Measurements from ENCODE around the gene SMIM35. TPM values are rescaled to one million over a fixed set of nuclear protein-coding genes. Genes with fewer than 3 reads are reported as not detected.

Gene SMIM35
- total RNA-seq, 3 donors from 2014 or later = not detected

- H3K4me1 ChIP-seq = no peaks in the 10 kb centered on the region
- no peak overlapping the region for H3K27ac ChIP-seq
- no peak for TF ChIP-seq POLR2AphosphoS5 (IDR thresholded peaks at IDR 0.05)
- no peak for TF ChIP-seq POLR2A (IDR thresholded peaks at IDR 0.05)
- no peaks in the 10 kb centered on the region for H3K9me3 ChIP-seq
- intact Hi-C loops (cut with DNase I; ENCODE audit: low total_unique reads) = no loop called here
- H3K27me3 ChIP-seq = no peaks in the 10 kb centered on the region
- no peaks in the 10 kb centered on the region for H3K36me3 ChIP-seq
- no peak overlapping the region for H3K4me3 ChIP-seq
- DNase-seq (ENCODE audit: low spot score in 2 of 2) = no peak
Measured at GRCh38 chr11:118000067-118000849, 86.5 kb downstream of the SMIM35 start.

- no peak overlapping the region for H3K27ac ChIP-seq
- H3K4me1 ChIP-seq = no peaks in the 10 kb centered on the region
- H3K36me3 ChIP-seq = no peaks in the 10 kb centered on the region
- H3K27me3 ChIP-seq = no peaks in the 10 kb centered on the region
- intact Hi-C loops (cut with DNase I; ENCODE audit: low total_unique reads) = no loop called here
- H3K4me3 ChIP-seq = no peak overlapping the region
- no peaks in the 10 kb centered on the region for H3K9me3 ChIP-seq
- DNase-seq (ENCODE audit: low spot score in 2 of 2) = no peak
- TF ChIP-seq CTCF (IDR thresholded peaks at IDR 0.05) (no peak), POLR2A (IDR thresholded peaks at IDR 0.05) (no peak), POLR2AphosphoS5 (IDR thresholded peaks at IDR 0.05) (no peak)
Measured at GRCh38 chr11:117999354-117999993, 87.3 kb downstream of the SMIM35 start.

DNA sequence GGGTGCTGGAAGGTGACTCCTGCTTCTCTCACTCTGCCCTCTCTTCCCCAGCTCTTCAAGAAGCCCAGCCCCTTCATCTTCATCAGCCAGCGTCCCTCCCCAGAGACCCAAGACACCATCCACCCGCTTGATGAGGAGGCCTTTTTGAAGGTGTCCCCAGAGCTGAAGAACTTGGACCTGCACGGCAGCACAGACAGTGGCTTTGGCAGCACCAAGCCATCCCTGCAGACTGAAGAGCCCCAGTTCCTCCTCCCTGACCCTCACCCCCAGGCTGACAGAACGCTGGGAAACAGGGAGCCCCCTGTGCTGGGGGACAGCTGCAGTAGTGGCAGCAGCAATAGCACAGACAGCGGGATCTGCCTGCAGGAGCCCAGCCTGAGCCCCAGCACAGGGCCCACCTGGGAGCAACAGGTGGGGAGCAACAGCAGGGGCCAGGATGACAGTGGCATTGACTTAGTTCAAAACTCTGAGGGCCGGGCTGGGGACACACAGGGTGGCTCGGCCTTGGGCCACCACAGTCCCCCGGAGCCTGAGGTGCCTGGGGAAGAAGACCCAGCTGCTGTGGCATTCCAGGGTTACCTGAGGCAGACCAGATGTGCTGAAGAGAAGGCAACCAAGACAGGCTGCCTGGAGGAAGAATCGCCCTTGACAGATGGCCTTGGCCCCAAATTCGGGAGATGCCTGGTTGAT lies 88.0 kb downstream of the SMIM35 start:
- Histone ChIP-seq H3K27ac (no peak overlapping the region), H3K4me1 (no peaks in the 10 kb centered on the region), H3K4me3 (no peak overlapping the region), H3K36me3 (no peaks in the 10 kb centered on the region), H3K27me3 (no peaks in the 10 kb centered on the region), H3K9me3 (no peaks in the 10 kb centered on the region)
- intact Hi-C loops (cut with DNase I; ENCODE audit: low total_unique reads) = no loop called here
- TF ChIP-seq CTCF (IDR thresholded peaks at IDR 0.05) (no peak), POLR2AphosphoS5 (IDR thresholded peaks at IDR 0.05) (no peak), POLR2A (IDR thresholded peaks at IDR 0.05) (no peak)
- DNase-seq (ENCODE audit: low spot score in 2 of 2) = no peak

DNA sequence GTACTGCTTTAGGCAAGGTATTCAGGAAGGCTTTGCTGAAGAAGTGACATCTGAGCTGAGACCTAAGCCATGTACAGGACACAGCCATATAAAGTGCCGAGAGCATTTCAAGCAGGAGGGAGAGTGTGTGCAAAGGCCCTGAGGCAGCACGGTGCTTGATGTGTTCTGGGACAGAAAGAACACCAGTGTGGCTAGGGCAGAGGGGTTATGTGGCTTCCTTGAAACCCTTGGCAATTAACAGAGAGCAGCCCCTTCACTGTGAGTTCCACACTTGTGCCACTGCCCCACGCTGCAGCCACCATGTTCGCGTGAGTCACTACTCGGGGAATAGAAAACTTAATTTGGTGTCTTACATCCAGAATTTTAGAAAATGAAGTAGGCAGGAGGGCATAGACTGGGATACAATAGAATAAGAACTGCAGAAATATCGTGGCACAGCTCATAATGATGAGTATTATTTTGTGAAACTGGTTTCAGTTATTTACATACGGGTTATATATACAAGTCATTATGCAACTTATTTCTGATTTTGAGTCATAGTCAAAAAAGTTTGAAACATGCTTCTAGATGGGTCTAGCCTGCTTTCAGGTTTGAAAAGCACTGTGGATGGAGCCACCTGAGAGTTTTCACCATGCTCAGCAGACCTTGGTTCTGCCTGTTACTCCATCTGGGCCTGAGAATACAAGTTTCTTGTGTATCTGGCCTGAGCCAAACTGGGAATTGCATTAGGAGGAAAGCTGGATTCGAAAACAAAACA lies 88.8 kb downstream of the SMIM35 start:
- Histone ChIP-seq H3K27ac (no peak overlapping the region), H3K9me3 (no peaks in the 10 kb centered on the region), H3K36me3 (no peaks in the 10 kb centered on the region), H3K27me3 (no peaks in the 10 kb centered on the region), H3K4me3 (no peak overlapping the region), H3K4me1 (no peaks in the 10 kb centered on the region)
- intact Hi-C loops (cut with DNase I; ENCODE audit: low total_unique reads) = no loop called here
- DNase-seq (ENCODE audit: low spot score in 2 of 2) = no peak
- TF ChIP-seq POLR2AphosphoS5 (IDR thresholded peaks at IDR 0.05) = no peak
- no peak for TF ChIP-seq POLR2A (IDR thresholded peaks at IDR 0.05)
- no peak for TF ChIP-seq CTCF (IDR thresholded peaks at IDR 0.05)

DNA sequence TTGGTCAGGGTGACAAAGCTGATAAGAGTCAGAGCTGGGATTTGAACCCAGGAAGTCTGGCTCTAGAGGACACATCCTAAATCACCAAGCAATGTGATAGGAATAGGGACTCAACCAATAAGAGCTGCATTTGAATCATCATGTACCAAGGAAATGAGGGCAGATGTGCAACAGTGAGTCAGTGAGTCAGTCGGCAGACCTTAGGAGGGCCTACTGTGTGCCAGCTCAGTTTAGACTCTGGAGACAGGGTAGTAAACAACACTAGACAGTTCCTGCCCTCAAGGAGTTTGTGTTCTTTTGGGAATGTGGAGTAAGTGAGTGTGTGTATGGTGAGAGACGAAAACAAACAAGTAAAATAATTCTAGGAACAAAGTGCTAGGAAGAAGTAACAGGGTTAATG lies 89.4 kb downstream of the SMIM35 start:
- H3K36me3 ChIP-seq = no peaks in the 10 kb centered on the region

More for the DNA sequence above, 89.4 kb downstream of the SMIM35 start:
- no peak overlapping the region for H3K4me3 ChIP-seq
- H3K27me3 ChIP-seq = no peaks in the 10 kb centered on the region
- H3K4me1 ChIP-seq = no peaks in the 10 kb centered on the region
- intact Hi-C loops (cut with DNase I; ENCODE audit: low total_unique reads) = no loop called here
- no peak for DNase-seq (ENCODE audit: low spot score in 2 of 2)
- no peaks in the 10 kb centered on the region for H3K9me3 ChIP-seq
- no peak overlapping the region for H3K27ac ChIP-seq
- TF ChIP-seq POLR2AphosphoS5 (IDR thresholded peaks at IDR 0.05) (no peak), POLR2A (IDR thresholded peaks at IDR 0.05) (no peak), CTCF (IDR thresholded peaks at IDR 0.05) (no peak)

Data from breast epithelium (tissue), 4 donors.